Measurements from ENCODE around the gene KLHL2.
"Not testable (repeated sequence)": the region's sequence is repeated elsewhere in the genome, so short reads cannot be mapped to it uniquely, and the experiment has no call there.

Gene KLHL2

DNA sequence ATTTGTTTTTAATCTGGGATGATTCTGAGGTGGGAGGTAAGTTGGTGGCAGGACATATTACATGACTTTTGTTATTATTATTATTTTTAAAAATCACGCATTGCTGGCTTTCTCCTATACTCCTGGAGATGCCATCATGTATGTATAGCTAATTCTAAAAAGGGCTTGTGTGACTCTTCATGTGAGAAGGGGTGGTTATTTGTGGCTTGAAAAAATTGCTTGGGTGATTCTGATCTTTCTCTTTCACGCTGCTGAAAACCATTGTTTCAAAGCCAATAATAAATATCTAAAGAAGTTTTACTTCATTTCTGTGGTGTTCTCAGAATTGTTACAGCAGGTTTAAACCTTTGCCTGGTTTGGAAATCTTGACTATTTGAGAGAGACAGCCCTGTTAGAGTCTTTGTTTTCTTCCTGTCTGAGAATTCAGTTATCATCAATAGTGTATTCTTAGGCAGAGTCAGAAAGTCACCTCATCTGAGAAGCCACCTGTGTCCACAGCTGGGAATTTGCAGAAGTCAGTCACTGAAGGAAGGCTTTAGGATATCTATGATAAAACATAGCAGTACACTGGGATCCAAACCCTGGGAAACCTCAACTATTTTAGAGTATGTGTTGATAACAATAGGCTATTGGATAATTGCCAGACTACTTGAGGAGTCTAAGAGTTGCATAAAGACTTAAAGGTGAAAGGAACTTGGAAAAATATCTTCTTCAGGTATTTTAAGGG is 8.6 kb downstream of the KLHL2 start:
- H3K9me3 ChIP-seq (ENCODE audit: low read length); H3K9ac ChIP-seq (ENCODE audit: low read length); H3K36me3 ChIP-seq (ENCODE audit: insufficient read depth, low read length); H3K4me3 ChIP-seq (ENCODE audit: low read depth in 1 of 2, low read length in 2 of 2); H3K27me3 ChIP-seq (ENCODE audit: control insufficient read depth in 1 of 2, insufficient read depth in 2 of 2, low read length in 2 of 2); H3K27ac ChIP-seq (ENCODE audit: low read depth, low read length); H3K4me1 ChIP-seq (ENCODE audit: insufficient read depth, low read length): not testable (repeated sequence)

DNA sequence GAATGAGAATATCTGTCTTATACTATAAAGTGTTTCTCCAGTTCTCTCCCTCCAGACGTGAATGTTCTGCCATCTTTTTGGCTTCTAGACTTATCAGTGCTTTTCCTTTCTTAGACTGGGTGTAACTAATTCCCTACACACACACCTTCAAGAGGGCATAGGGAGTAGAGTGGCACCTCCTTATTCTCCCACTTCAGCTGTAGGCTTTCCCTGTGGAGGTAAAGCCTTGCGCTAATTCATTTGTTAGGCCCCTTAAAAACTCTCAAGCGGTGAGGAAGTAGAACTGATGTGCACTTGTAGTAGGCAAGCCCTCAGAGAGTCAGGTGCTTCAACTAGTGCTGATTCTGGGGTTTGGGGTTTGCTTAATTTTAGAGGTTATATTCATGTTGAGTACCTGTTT is 10.0 kb downstream of the KLHL2 start:
- Histone ChIP-seq H3K27ac (ENCODE audit: low read depth, low read length) (no peak overlapping the region), H3K9me3 (ENCODE audit: low read length) (no peaks in the 10 kb centered on the region), H3K4me1 (ENCODE audit: insufficient read depth, low read length) (no peaks in the 10 kb centered on the region), H3K27me3 (ENCODE audit: control insufficient read depth in 1 of 2, insufficient read depth in 2 of 2, low read length in 2 of 2) (no peaks in the 10 kb centered on the region), H3K4me3 (ENCODE audit: low read depth in 1 of 2, low read length in 2 of 2) (no peak overlapping the region), H3K9ac (ENCODE audit: low read length) (no peak overlapping the region), H3K36me3 (ENCODE audit: insufficient read depth, low read length) (no peaks in the 10 kb centered on the region)

DNA sequence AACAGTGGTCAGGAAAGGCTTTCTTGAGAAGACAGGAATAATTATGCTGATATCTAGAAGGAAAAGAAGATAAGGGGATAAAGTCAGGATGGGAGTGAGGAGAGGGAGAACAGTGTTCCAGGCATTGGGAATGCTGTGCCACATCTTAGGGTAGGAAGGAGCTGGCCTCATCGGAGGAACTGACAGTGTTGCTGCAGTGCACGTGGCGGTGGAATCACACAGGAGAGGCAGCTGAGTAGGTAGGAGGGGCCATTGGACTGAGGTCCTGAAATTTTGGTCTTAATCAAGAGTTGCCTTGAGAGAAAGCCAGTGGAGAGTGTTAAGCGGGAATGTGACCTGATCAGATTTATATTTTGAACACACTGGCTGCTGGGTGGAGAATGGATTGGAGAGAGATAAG is 13.9 kb downstream of the KLHL2 start:
- not testable (repeated sequence) for H3K9ac ChIP-seq (ENCODE audit: low read length); H3K27ac ChIP-seq (ENCODE audit: low read depth, low read length)

DNA sequence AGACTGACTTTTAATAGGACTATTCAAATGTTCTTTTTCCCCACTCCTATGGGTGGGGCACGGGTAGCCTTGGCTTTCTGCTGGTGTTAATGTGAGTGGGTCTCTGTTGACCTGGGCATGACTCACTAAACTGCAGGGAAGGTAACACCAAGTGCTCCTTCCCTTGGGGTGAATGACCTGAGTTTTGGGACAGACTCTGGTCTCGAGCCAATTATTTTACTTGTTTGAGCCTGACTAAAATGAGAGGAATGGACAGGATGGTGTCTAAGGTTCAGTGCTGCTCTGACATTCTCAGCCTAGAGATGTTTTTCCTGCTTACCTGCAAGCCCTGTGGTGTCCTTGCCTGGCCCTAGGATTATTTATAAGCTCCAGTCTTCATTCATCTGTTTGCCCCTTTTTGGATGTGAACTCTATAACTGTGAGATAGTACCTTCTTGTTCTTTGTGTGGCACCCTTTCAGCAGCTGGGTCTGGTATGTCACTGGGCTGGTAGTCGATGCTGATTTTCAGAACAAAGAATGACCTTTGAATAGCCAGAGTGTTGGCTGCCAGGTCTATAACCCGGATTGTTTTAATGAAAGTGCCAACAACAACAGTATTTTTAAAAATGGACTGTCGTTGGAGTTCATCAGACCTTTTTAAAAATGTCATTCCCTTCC is 14.8 kb downstream of the KLHL2 start:
- H3K4me3 ChIP-seq (ENCODE audit: low read depth in 1 of 2, low read length in 2 of 2); H3K36me3 ChIP-seq (ENCODE audit: insufficient read depth, low read length); H3K9me3 ChIP-seq (ENCODE audit: low read length); H3K27ac ChIP-seq (ENCODE audit: low read depth, low read length); H3K4me1 ChIP-seq (ENCODE audit: insufficient read depth, low read length); H3K9ac ChIP-seq (ENCODE audit: low read length); H3K27me3 ChIP-seq (ENCODE audit: control insufficient read depth in 1 of 2, insufficient read depth in 2 of 2, low read length in 2 of 2): not testable (repeated sequence)

More for the DNA sequence above, 13.9 kb downstream of the KLHL2 start:
- not testable (repeated sequence) for H3K36me3 ChIP-seq (ENCODE audit: insufficient read depth, low read length); H3K4me1 ChIP-seq (ENCODE audit: insufficient read depth, low read length); H3K4me3 ChIP-seq (ENCODE audit: low read depth in 1 of 2, low read length in 2 of 2); H3K27me3 ChIP-seq (ENCODE audit: control insufficient read depth in 1 of 2, insufficient read depth in 2 of 2, low read length in 2 of 2); H3K9me3 ChIP-seq (ENCODE audit: low read length)

DNA sequence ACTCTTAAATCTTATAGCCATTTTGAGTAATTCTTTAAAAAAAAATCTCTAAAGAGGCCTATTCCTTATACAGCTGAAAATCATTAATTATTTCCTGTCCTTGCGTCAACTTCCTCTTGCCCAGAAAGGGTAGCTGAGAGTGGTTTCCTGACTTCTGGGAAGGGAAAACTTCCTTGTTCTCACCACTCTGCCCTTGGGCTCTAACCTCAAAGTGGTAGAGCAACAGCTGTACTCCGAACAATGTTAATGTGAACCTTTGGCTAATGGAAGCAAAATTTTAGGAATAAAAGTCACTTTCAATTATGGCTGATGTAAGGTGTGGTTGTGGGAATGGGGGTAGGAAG is 15.3 kb downstream of the KLHL2 start:
- Histone ChIP-seq H3K9ac (ENCODE audit: low read length) (no peak overlapping the region), H3K36me3 (ENCODE audit: insufficient read depth, low read length) (no peaks in the 10 kb centered on the region), H3K27ac (ENCODE audit: low read depth, low read length) (no peak overlapping the region), H3K9me3 (ENCODE audit: low read length) (no peaks in the 10 kb centered on the region), H3K27me3 (ENCODE audit: control insufficient read depth in 1 of 2, insufficient read depth in 2 of 2, low read length in 2 of 2) (no peaks in the 10 kb centered on the region), H3K4me1 (ENCODE audit: insufficient read depth, low read length) (no peaks in the 10 kb centered on the region), H3K4me3 (ENCODE audit: low read depth in 1 of 2, low read length in 2 of 2) (no peak overlapping the region)

DNA sequence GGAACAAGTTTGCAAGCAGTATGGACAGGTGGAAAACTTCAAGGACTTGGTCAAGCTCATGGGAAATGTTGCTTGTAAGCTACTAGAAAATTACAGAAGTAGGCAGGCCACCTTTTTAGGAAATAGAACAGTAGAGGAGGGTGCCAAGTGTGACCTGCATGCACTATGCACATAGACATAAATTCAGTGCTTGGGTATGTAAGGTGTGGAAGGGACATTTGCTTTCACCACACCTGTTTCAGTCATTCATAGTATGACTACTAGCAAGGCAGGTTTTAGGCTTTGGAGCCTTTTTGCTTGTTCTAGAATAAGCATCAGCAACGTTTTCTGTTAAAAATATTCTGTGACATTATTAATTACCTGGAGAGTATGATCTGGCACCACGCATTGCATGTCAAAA is 20.0 kb downstream of the KLHL2 start:
- H3K27ac ChIP-seq (ENCODE audit: low read depth, low read length); H3K4me1 ChIP-seq (ENCODE audit: insufficient read depth, low read length); H3K9me3 ChIP-seq (ENCODE audit: low read length); H3K4me3 ChIP-seq (ENCODE audit: low read depth in 1 of 2, low read length in 2 of 2); H3K9ac ChIP-seq (ENCODE audit: low read length); H3K36me3 ChIP-seq (ENCODE audit: insufficient read depth, low read length); H3K27me3 ChIP-seq (ENCODE audit: control insufficient read depth in 1 of 2, insufficient read depth in 2 of 2, low read length in 2 of 2): not testable (repeated sequence)

DNA sequence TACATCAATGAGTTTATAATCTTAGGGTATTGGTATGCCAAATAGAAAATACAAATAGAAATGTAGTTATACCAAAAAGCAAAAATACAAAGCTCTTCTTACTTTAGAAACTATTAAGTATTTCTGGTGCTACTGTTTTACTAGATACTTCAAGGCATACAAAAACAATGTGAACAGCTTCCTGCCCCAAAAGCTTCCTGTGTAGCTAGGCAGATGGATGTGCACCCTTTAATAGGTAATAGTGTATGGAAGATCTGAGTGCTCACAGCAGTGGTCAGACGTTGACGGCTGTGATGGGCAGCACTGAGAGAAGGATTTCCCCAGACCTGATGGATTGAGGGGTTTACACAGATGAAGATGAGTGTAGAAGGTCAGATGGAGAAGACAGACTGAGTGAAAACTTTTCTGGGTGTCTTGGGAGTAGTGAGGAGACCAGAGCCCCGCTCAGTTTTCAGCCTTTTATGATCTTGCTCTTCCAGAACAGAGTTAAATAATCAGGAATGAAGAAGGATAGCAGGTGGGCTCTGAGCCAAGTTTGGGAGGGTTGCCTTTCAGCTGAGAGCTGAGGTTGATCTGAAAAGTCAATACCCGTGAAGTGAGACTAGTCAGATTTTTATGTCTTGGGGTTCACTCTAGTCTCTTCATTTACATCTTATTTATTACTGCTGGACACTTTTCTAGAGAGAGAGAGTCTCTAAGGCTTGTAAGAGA is 22.3 kb downstream of the KLHL2 start:
- not testable (repeated sequence) for H3K27ac ChIP-seq (ENCODE audit: low read depth, low read length); H3K27me3 ChIP-seq (ENCODE audit: control insufficient read depth in 1 of 2, insufficient read depth in 2 of 2, low read length in 2 of 2); H3K4me3 ChIP-seq (ENCODE audit: low read depth in 1 of 2, low read length in 2 of 2); H3K36me3 ChIP-seq (ENCODE audit: insufficient read depth, low read length); H3K9me3 ChIP-seq (ENCODE audit: low read length); H3K9ac ChIP-seq (ENCODE audit: low read length); H3K4me1 ChIP-seq (ENCODE audit: insufficient read depth, low read length)

DNA sequence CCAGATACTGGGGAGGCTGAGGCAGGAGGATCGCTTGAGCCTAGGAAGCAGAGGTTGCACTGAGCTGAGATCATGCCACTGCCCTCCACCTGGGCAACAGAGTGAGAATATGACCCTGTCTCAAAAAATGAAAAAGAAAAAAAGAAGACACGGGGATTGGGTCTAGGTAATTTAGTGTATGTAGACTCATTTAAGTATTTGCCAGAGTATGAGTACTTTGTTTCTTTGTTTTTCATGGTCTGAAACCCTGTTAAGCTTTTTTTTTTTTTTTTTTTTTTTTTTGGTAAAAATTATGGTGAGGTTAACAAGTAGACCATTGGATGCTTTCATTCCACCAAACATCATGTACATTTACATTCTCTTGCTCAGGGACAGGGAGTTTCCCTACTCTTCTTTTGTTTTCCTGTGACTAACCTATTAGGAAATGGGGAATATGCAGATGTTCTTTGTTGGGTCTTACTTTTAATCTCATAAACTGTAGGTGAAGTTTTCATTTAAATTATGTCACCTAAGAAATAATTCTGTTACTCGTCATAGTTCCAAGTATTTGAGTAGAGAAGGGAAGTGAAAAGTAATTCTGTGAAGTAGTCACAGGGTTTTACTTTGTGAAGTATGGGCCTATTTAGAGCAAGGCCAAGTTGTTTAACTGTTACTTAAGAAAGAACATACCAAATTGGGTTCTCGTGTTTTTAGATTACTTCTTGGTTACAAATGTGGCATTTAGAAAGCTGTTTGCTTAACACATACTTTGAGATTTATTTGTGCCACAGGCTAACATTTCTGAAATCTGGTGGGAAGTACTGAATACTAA is 25.5 kb downstream of the KLHL2 start:
- not testable (repeated sequence) for H3K9me3 ChIP-seq (ENCODE audit: low read length); H3K4me3 ChIP-seq (ENCODE audit: low read depth in 1 of 2, low read length in 2 of 2); H3K9ac ChIP-seq (ENCODE audit: low read length); H3K36me3 ChIP-seq (ENCODE audit: insufficient read depth, low read length); H3K4me1 ChIP-seq (ENCODE audit: insufficient read depth, low read length); H3K27me3 ChIP-seq (ENCODE audit: control insufficient read depth in 1 of 2, insufficient read depth in 2 of 2, low read length in 2 of 2); H3K27ac ChIP-seq (ENCODE audit: low read depth, low read length)

DNA sequence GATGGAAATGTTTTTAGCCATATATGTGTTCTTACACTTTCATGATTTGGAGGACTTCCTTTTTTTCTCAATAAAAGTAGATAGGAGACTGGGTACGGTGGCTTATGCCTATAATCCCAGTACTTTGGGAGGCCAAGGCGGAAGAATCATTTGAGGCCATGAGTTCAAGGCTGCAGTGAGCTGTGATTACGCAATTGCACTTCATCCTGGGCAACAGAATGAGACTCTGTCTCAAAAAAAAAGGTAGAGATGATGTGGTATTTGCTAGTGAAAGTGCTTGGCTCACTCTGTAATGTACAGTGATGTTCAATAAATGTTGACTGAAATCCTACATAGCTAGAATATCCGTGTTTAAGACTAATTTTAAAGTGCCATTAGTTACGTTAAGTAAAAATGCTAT is 27.4 kb downstream of the KLHL2 start:
- H3K9me3 ChIP-seq (ENCODE audit: low read length) = no peaks in the 10 kb centered on the region
- H3K36me3 ChIP-seq (ENCODE audit: insufficient read depth, low read length) = no peaks in the 10 kb centered on the region
- no peaks in the 10 kb centered on the region for H3K4me1 ChIP-seq (ENCODE audit: insufficient read depth, low read length)
- no peaks in the 10 kb centered on the region for H3K27me3 ChIP-seq (ENCODE audit: control insufficient read depth in 1 of 2, insufficient read depth in 2 of 2, low read length in 2 of 2)
- no peak overlapping the region for H3K27ac ChIP-seq (ENCODE audit: low read depth, low read length)
- no peak overlapping the region for H3K9ac ChIP-seq (ENCODE audit: low read length)
- no peak overlapping the region for H3K4me3 ChIP-seq (ENCODE audit: low read depth in 1 of 2, low read length in 2 of 2)

DNA sequence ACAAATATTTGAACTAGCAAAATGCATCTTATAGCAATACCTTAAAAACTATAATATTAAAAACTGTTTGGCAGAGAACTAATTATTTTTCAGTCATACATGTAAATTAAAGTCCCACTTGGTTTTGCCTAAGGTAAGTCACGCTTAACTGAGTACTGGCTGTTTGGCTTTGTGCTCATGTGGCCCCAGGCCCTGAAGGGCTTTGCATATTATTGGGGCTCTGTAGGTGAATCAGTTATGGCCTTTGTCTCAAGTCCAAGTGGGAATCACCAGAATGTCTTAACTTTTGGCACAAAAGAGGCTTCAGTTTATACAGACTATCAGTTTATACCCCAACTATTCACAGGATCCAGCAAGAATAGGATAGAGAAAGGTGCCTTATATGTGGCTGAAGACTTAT is 29.5 kb downstream of the KLHL2 start:
- H3K27ac ChIP-seq (ENCODE audit: low read depth, low read length); H3K36me3 ChIP-seq (ENCODE audit: insufficient read depth, low read length); H3K9ac ChIP-seq (ENCODE audit: low read length); H3K4me3 ChIP-seq (ENCODE audit: low read depth in 1 of 2, low read length in 2 of 2); H3K9me3 ChIP-seq (ENCODE audit: low read length); H3K4me1 ChIP-seq (ENCODE audit: insufficient read depth, low read length); H3K27me3 ChIP-seq (ENCODE audit: control insufficient read depth in 1 of 2, insufficient read depth in 2 of 2, low read length in 2 of 2): not testable (repeated sequence)

DNA sequence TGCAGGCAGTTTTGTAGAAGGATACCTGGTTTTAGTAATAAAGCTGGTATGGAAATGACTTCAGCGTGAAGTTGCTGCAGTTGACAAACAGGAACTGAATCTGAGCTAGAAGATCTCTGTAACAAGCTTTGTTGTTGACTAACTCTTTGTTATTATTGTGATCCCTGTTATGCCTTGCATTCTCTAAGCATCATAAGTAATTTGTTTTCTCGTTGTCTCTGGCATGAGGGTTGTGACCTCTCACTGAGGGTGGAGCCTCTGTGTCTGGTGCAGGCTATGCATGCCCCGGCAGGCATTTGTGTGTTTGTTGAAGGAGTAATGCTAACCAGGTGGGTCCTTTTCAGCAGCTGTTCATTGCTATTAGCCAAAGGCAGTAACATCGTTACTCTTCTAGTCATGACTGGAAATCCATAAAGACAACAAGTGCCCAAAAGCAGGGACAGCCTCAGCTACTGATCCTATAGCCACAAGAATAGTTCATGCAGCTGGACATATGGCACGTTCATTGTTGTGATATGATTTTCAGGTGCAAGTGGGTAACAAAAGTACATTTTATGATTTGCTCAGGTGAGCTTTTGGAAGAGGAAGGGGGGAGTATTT is 30.8 kb downstream of the KLHL2 start:
- H3K27me3 ChIP-seq (ENCODE audit: control insufficient read depth in 1 of 2, insufficient read depth in 2 of 2, low read length in 2 of 2); H3K9me3 ChIP-seq (ENCODE audit: low read length); H3K27ac ChIP-seq (ENCODE audit: low read depth, low read length); H3K4me3 ChIP-seq (ENCODE audit: low read depth in 1 of 2, low read length in 2 of 2); H3K9ac ChIP-seq (ENCODE audit: low read length); H3K36me3 ChIP-seq (ENCODE audit: insufficient read depth, low read length); H3K4me1 ChIP-seq (ENCODE audit: insufficient read depth, low read length): not testable (repeated sequence)

Measured in muscle layer of colon (tissue), 2 donors.